GM21367 (cell line): ENCODE results near the gene KANK3.
"Not testable (repeated sequence)": the region's sequence is repeated elsewhere in the genome, so short reads cannot be mapped to it uniquely, and the experiment has no call there.

Source experiments
- ATAC-seq: cut with Tn5 transposase; IDR thresholded peaks from one replicate; pipeline ENCODE4 v1.9.1; 2021; ENCODE audit not compliant: unreplicated experiment

Gene KANK3

GRCh38 chr19:8342684-8343482, at the start of gene KANK3:
KANK3 (minus strand) TSS chr19:8343262; CDS start chr19:8337828, 5,434 bp downstream.
- peak; percentile 55 for ATAC-seq

GRCh38 chr19:8392017-8392591, 49.0 kb upstream of the KANK3 start:
- no peak for ATAC-seq

GRCh38 chr19:8391198-8392016, 48.3 kb upstream of the KANK3 start:
- ATAC-seq: no peak

GRCh38 chr19:8390617-8390981, 47.5 kb upstream of the KANK3 start:
- peak; percentile 26 for ATAC-seq

GRCh38 chr19:8389891-8390616, 47.0 kb upstream of the KANK3 start, which contains the start of gene RAB11B:
RAB11B (plus strand) TSS chr19:8390360; CDS start chr19:8390417, 57 bp downstream.
- ATAC-seq: peak; percentile 86

GRCh38 chr19:8388612-8388958, 45.5 kb upstream of the KANK3 start:
- no peak for ATAC-seq

GRCh38 chr19:8387688-8388611, 44.9 kb upstream of the KANK3 start:
- no peak for ATAC-seq

- no peak for ATAC-seq
Measured at GRCh38 chr19:8386990-8387389, 43.9 kb upstream of the KANK3 start.

- not testable (repeated sequence) for ATAC-seq
Measured at GRCh38 chr19:8386419-8386818, 43.4 kb upstream of the KANK3 start.

- not testable (repeated sequence) for ATAC-seq
Measured at GRCh38 chr19:8385566-8385965, 42.5 kb upstream of the KANK3 start.

GRCh38 chr19:8385103-8385502, 42.0 kb upstream of the KANK3 start:
- ATAC-seq: not testable (repeated sequence)

- not testable (repeated sequence) for ATAC-seq
Measured at GRCh38 chr19:8384569-8384968, 41.5 kb upstream of the KANK3 start.

- not testable (repeated sequence) for ATAC-seq
Measured at GRCh38 chr19:8379156-8379891, 36.3 kb upstream of the KANK3 start.

GRCh38 chr19:8377598-8377997, 34.5 kb upstream of the KANK3 start:
- no peak for ATAC-seq

- ATAC-seq: not testable (repeated sequence)
Measured at GRCh38 chr19:8376373-8376974, 33.4 kb upstream of the KANK3 start.

- ATAC-seq: not testable (repeated sequence)
Measured at GRCh38 chr19:8375766-8376165, 32.7 kb upstream of the KANK3 start.

GRCh38 chr19:8373867-8374813, 31.1 kb upstream of the KANK3 start:
- no peak for ATAC-seq
